Smooth muscle cell (in vitro differentiated cells): ENCODE measurements around the gene PUS3. TPM values are rescaled to one million over a fixed set of nuclear protein-coding genes. Genes with fewer than 3 reads are reported as not detected.

Experiments used
- DNase-seq: peaks from one replicate; lab custom pipeline; 2025; ENCODE audit not compliant: unreplicated experiment; lab: John Stamatoyannopoulos, UW
- H2AFZ ChIP-seq: fragments of 200-600 bp; sonication (generic); 2 replicates; pipeline ENCODE4 v1.6.0; 2016; ENCODE audit warnings: antibody characterized with exemption, low read depth, mild to moderate bottlenecking
- H3F3A ChIP-seq: fragments of 200-600 bp; sonication (generic); 2 replicates; pipeline ENCODE4 v1.6.0; 2017; ENCODE audit warnings: antibody characterized with exemption, low read depth
- H3K27ac ChIP-seq: fragments of 200-600 bp; sonication (generic); 2 replicates; pipeline ENCODE4 v1.5.1; 2016; ENCODE audit warnings: low read depth, mild to moderate bottlenecking
- H3K27me3 ChIP-seq: fragments of 200-600 bp; sonication (generic); 2 replicates; pipeline ENCODE4 v1.6.1; 2016; ENCODE audit warnings: low read depth, mild to moderate bottlenecking
- H3K36me3 ChIP-seq: fragments of 200-600 bp; sonication (generic); 2 replicates; pipeline ENCODE4 v1.5.1; 2016; ENCODE audit warnings: low read depth
- H3K4me1 ChIP-seq: fragments of 200-600 bp; sonication (generic); 2 replicates; pipeline ENCODE4 v1.5.1; 2016; ENCODE audit warnings: low read depth
- H3K4me2 ChIP-seq: fragments of 200-600 bp; sonication (generic); 2 replicates; pipeline ENCODE4 v1.6.0; 2016; ENCODE audit warnings: mild to moderate bottlenecking
- H3K4me3 ChIP-seq: fragments of 200-600 bp; sonication (generic); 2 replicates; pipeline ENCODE4 v1.5.1; 2016; ENCODE audit warnings: mild to moderate bottlenecking
- H3K79me2 ChIP-seq: fragments of 200-600 bp; sonication (generic); 2 replicates; pipeline ENCODE4 v1.6.0; 2016; ENCODE audit warnings: low read depth, mild to moderate bottlenecking
- H3K9ac ChIP-seq: fragments of 200-600 bp; sonication (generic); 2 replicates; pipeline ENCODE4 v1.6.0; 2016; ENCODE audit warnings: low read depth
- H3K9me3 ChIP-seq: fragments of 200-600 bp; sonication (generic); replicated peaks from 2 replicates; pipeline ENCODE4 v1.5.1; 2016; ENCODE audit warnings: low read depth
- H4K20me1 ChIP-seq: fragments of 200-600 bp; sonication (generic); 2 replicates; pipeline ENCODE4 v1.6.0; 2016; ENCODE audit warnings: low read depth
- CTCF ChIP-seq: fragments of 200-600 bp; sonication (generic); IDR thresholded peaks from 2 replicates; pipeline ENCODE4 v1.5.1; 2017; ENCODE audit warnings: borderline replicate concordance, mild to moderate bottlenecking, antibody characterized with exemption; ENCODE audit not compliant: insufficient read depth, poor library complexity, severe bottlenecking
- WGBS: methylation state at CpG from one replicate; pipeline ENCODE4 v1.1.7; 2016; ENCODE audit warnings: low lambda C conversion rate; 5-methylcytosine and 5-hydroxymethylcytosine counted together
- polyA plus RNA-seq: library from polyadenylated mRNA; unstranded; fragments of >200 nt; fragmentation: Nextera tagmentation; extraction: Ambion mirVana; gene quantifications from 2 replicates; pipeline ENCODE4 v1.2.1, GENCODE V29; 2016
- total RNA-seq: library from RNA; depleted of rRNA; stranded (reverse); fragments of >200 nt; gene quantifications from 2 replicates; pipeline ENCODE4 v1.2.3, GENCODE V29; 2014

The PUS3 gene
- total and polyA plus RNA-seq, 2 experiments from 2014 or later = 12.2 to 20.3 TPM

DNA sequence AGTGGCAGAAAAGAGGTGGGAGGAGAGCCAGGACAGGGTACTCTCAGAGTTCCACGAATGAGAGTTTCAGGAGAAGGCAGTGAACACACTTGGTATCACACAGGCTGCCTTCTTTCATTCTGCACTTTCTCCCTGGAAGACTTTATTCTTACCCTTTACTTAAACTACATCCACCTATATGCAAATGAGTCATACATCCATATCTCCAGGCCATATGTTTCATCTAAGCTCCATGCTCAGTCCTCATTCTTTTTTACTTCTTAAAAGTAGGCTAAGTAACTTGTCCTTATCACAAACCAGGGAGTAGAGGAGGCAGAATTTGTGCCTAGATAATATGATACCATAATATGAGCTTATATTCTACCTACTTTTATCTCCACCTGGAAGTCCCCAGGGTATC lies 21.7 kb downstream of the PUS3 start:
- 80% methylated on average over 1 of the region's 1 CpG for WGBS
- Histone ChIP-seq H3K79me2 (no peaks in the 10 kb centered on the region), H3K4me1 (no peaks in the 10 kb centered on the region), H3K27ac (no peak overlapping the region), H3K4me2 (no peak overlapping the region), H3K4me3 (no peak overlapping the region), H4K20me1 (no peaks in the 10 kb centered on the region), H3K9me3 (no peaks in the 10 kb centered on the region), H3F3A (no peaks in the 10 kb centered on the region), H3K9ac (no peak overlapping the region), H3K36me3 (no peaks in the 10 kb centered on the region), H2AFZ (no peak overlapping the region), H3K27me3 (no peaks in the 10 kb centered on the region)
- DNase-seq = no peak
- no peak for TF ChIP-seq CTCF

GRCh38 chr11:125874556-125875124 lies 28.4 kb downstream of the PUS3 start:
- Histone ChIP-seq H3K9me3 (no peaks in the 10 kb centered on the region), H2AFZ (no peak overlapping the region), H3K4me2 (peak overlapping the region; percentile 75), H3K27ac (no peak overlapping the region), H4K20me1 (no peaks in the 10 kb centered on the region), H3K36me3 (no peaks in the 10 kb centered on the region), H3K4me1 (no peaks in the 10 kb centered on the region), H3F3A (no peaks in the 10 kb centered on the region), H3K27me3 (no peaks in the 10 kb centered on the region), H3K79me2 (no peaks in the 10 kb centered on the region), H3K9ac (no peak overlapping the region), H3K4me3 (peak overlapping the region; percentile 29)
- DNase-seq = no peak
- WGBS = 11% methylated on average over 8 of the region's 8 CpGs
- peak; percentile 73 for TF ChIP-seq CTCF

- no peaks in the 10 kb centered on the region for H3K27me3 ChIP-seq
- H3K79me2 ChIP-seq = no peaks in the 10 kb centered on the region
- no peaks in the 10 kb centered on the region for H3K36me3 ChIP-seq
- H3K4me3 ChIP-seq = peak overlapping the region; percentile 29
- no peaks in the 10 kb centered on the region for H3F3A ChIP-seq
- no peaks in the 10 kb centered on the region for H4K20me1 ChIP-seq
- no peaks in the 10 kb centered on the region for H3K9me3 ChIP-seq
- peak overlapping the region; percentile 14 for H2AFZ ChIP-seq
- whole genome bisulfite sequencing = 67% methylated on average over 20 of the region's 20 CpGs
- no peak overlapping the region for H3K27ac ChIP-seq
- DNase-seq = no peak
- no peak overlapping the region for H3K9ac ChIP-seq
- peak overlapping the region; percentile 75 for H3K4me2 ChIP-seq
- no peaks in the 10 kb centered on the region for H3K4me1 ChIP-seq
- no peak for TF ChIP-seq CTCF
Observed at GRCh38 chr11:125873881-125874555, 29.0 kb downstream of the PUS3 start.

- H3K9ac ChIP-seq = no peak overlapping the region
- no peak overlapping the region for H3K27ac ChIP-seq
- no peak for DNase-seq
Observed at GRCh38 chr11:125872138-125872491, 30.9 kb downstream of the PUS3 start.

More at GRCh38 chr11:125872138-125872491, 30.9 kb downstream of the PUS3 start:
- Histone ChIP-seq H4K20me1 (no peaks in the 10 kb centered on the region), H3K36me3 (no peaks in the 10 kb centered on the region), H3K4me3 (no peak overlapping the region), H3K79me2 (no peaks in the 10 kb centered on the region), H3K27me3 (no peaks in the 10 kb centered on the region), H3F3A (no peaks in the 10 kb centered on the region), H3K4me2 (no peak overlapping the region), H3K9me3 (no peaks in the 10 kb centered on the region), H3K4me1 (no peaks in the 10 kb centered on the region), H2AFZ (no peak overlapping the region)
- no peak for TF ChIP-seq CTCF
